Panc1 (cell line): Measurements from ENCODE around the gene CCDC183. TPM values are rescaled to one million over a fixed set of nuclear protein-coding genes. Genes with fewer than 3 reads are reported as not detected.

Experiments used
- ATAC-seq: fragments of 200-7000 bp; cut with Tn5 transposase; 2 replicates; pipeline ENCODE4 v1.9.1; 2020; ENCODE audit warnings: mild to moderate bottlenecking, moderate library complexity
- BruUV-seq: library from RNA; stranded (reverse); fragments of 400-500 nt; replicated peaks from 2 replicates; lab custom pipeline; 2021; lab: Mats Ljungman, UMichigan
- CTCF ChIA-PET: fragments of 300-600 bp; sonication (Branson Sonifier 250); formaldehyde crosslinking; loops from one replicate; lab custom pipeline; 2022; ENCODE audit warnings: antibody characterized with exemption; lab: Charles Lee
- POLR2A ChIA-PET: fragments of 300-600 bp; sonication (Branson Sonifier 250); formaldehyde crosslinking; loops from one replicate; lab custom pipeline; 2022; ENCODE audit warnings: antibody characterized with exemption; lab: Charles Lee
- DNase-seq: peaks from one replicate; pipeline ENCODE4 v3.0.0-alpha.2; 2010; ENCODE audit warnings: low read depth, low spot score
- H3K27ac ChIP-seq: 2 replicates; pipeline ENCODE4 v1.5.1; 2011; ENCODE audit warnings: mild to moderate bottlenecking, low read length, inconsistent platforms
- H3K27me3 ChIP-seq: fragments of 200-500 bp; sonication (Bioruptor generic); 2 replicates; pipeline ENCODE4 v1.6.0; 2014; ENCODE audit warnings: low read length, inconsistent platforms; ENCODE audit not compliant: control insufficient read depth, insufficient read depth
- H3K36me3 ChIP-seq: fragments of 200-500 bp; sonication (Bioruptor generic); 2 replicates; pipeline ENCODE4 v1.5.1; 2014; ENCODE audit warnings: inconsistent platforms, mild to moderate bottlenecking, low read length, moderate library complexity; ENCODE audit not compliant: control insufficient read depth, insufficient read depth
- H3K4me1 ChIP-seq: 2 replicates; pipeline ENCODE4 v1.5.1; 2011; ENCODE audit warnings: inconsistent platforms, mild to moderate bottlenecking, low read length, moderate library complexity; ENCODE audit not compliant: control insufficient read depth, insufficient read depth
- H3K4me3 ChIP-seq, 2 experiments: 2 replicates each; pipeline ENCODE4 v1.5.1; 2011 to 2012; ENCODE audit warnings: low read depth in 2 of 2, low read length in 2 of 2, mild to moderate bottlenecking in 2 of 2, inconsistent platforms in 1 of 2, moderate library complexity in 1 of 2
- H3K9me3 ChIP-seq: fragments of 200-500 bp; sonication (Bioruptor generic); 2 replicates; pipeline ENCODE4 v1.5.1; 2014; ENCODE audit warnings: low read depth, mild to moderate bottlenecking, inconsistent platforms, low read length, moderate library complexity; ENCODE audit not compliant: control insufficient read depth, insufficient read depth
- POLR2AphosphoS5 ChIP-seq: IDR thresholded peaks from 2 replicates; pipeline ENCODE4 v1.6.1; 2012; ENCODE audit warnings: mild to moderate bottlenecking, low read depth, low read length, moderate library complexity
- SIN3A ChIP-seq: IDR thresholded peaks from 2 replicates; pipeline ENCODE4 v1.6.1; 2012; ENCODE audit warnings: low read depth, mild to moderate bottlenecking, low read length, moderate library complexity, borderline replicate concordance; ENCODE audit not compliant: insufficient read depth
- TCF7L2 ChIP-seq: IDR thresholded peaks from 2 replicates; pipeline ENCODE4 v1.6.1; 2011; ENCODE audit warnings: mild to moderate bottlenecking, low read depth, low read length, inconsistent platforms
- in situ Hi-C: cut with HindIII; loops from 2 replicates; pipeline ENCODE4 v1.10.0; 2016; ENCODE audit warnings: low sequenced_read_pairs, low pct_unique_long_range_greater_than_20kb
- intact Hi-C: fragments of 100-400 bp; cut with micrococcal nuclease; formaldehyde crosslinking; loops from one replicate; pipeline ENCODE4 v1.10.0; 2022; ENCODE audit not compliant: unreplicated experiment
- total RNA-seq: library from RNA; stranded (reverse); gene quantifications from one replicate; pipeline ENCODE4 v1.2.1, GENCODE V29; 2021; ENCODE audit not compliant: unreplicated experiment
- TF ChIP-seq, protein P1 (sequence below): fragments of 450-650 bp; IDR thresholded peaks from 2 replicates; pipeline ENCODE4 v1.5.1; 2017; ENCODE audit warnings: mild to moderate bottlenecking
- TF ChIP-seq, protein P2 (sequence below), 2 experiments: IDR thresholded peaks; 2 replicates each; pipeline ENCODE4 v1.6.1; 2011 to 2012; ENCODE audit warnings: low read depth in 2 of 2, control low read depth in 1 of 2, low read length in 1 of 2, mild to moderate bottlenecking in 1 of 2, moderate library complexity in 1 of 2; ENCODE audit not compliant: insufficient read depth in 1 of 2

The CCDC183 gene
- total RNA-seq, 1 experiment from 2014 or later: 0.62 TPM

DNA sequence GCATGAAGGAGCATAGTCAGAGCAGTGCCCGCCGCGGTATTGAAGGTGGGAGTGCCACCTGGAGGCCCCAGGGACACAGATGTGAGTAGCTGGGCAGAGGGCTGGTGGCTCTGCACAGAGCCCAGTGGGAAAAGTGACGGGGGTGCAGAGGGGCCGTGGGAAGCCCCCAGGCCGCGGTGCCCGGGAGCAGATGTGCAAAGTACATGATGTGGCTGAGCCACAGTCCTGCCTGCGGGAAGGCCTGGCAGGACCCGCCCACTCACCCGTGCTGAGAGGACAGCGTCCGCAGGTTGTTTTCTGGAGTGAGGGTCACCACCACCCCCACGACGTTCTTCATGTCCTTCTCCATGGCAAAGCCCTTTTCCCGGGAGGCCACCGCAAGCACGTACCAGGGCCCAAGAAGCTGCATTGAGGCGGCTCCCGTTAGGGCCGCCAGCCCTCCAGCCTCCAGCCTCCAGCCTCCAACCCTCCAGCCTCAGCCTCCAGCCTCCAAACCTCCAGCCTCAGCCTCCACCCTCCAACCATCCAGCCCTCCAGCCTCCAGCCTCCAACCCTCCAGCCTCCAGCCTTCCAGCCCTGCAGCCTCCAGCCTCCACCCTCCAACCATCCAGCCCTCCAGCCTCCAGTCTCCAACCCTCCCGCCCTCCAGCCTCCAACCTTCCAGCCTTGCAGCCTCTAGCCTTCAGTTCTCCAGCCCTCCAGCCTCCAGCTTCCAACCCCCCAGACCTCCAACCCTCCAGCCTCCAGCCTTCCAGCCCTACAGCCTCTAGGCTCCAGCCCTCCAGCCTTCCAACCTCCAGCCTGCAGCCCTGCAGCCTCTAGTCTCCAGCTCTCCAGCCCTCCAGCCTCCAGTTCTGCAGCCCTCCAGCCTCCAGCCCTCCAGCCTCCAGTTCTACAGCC, 48.7 kb upstream of the CCDC183 start:
- in situ Hi-C loops: no loop called here
- no peak for ATAC-seq
- H3K36me3 ChIP-seq: no peaks in the 10 kb centered on the region
- H3K27ac ChIP-seq: no peak overlapping the region
- no peaks in the 10 kb centered on the region for H3K9me3 ChIP-seq
- ChIA-PET CTCF (no interaction called here), POLR2A (no interaction called here)
- TF ChIP-seq, protein P1, sequence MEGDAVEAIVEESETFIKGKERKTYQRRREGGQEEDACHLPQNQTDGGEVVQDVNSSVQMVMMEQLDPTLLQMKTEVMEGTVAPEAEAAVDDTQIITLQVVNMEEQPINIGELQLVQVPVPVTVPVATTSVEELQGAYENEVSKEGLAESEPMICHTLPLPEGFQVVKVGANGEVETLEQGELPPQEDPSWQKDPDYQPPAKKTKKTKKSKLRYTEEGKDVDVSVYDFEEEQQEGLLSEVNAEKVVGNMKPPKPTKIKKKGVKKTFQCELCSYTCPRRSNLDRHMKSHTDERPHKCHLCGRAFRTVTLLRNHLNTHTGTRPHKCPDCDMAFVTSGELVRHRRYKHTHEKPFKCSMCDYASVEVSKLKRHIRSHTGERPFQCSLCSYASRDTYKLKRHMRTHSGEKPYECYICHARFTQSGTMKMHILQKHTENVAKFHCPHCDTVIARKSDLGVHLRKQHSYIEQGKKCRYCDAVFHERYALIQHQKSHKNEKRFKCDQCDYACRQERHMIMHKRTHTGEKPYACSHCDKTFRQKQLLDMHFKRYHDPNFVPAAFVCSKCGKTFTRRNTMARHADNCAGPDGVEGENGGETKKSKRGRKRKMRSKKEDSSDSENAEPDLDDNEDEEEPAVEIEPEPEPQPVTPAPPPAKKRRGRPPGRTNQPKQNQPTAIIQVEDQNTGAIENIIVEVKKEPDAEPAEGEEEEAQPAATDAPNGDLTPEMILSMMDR: no peak
- TF ChIP-seq POLR2AphosphoS5 (no peak), TCF7L2 (no peak), SIN3A (no peak)
- TF ChIP-seq, protein P2, sequence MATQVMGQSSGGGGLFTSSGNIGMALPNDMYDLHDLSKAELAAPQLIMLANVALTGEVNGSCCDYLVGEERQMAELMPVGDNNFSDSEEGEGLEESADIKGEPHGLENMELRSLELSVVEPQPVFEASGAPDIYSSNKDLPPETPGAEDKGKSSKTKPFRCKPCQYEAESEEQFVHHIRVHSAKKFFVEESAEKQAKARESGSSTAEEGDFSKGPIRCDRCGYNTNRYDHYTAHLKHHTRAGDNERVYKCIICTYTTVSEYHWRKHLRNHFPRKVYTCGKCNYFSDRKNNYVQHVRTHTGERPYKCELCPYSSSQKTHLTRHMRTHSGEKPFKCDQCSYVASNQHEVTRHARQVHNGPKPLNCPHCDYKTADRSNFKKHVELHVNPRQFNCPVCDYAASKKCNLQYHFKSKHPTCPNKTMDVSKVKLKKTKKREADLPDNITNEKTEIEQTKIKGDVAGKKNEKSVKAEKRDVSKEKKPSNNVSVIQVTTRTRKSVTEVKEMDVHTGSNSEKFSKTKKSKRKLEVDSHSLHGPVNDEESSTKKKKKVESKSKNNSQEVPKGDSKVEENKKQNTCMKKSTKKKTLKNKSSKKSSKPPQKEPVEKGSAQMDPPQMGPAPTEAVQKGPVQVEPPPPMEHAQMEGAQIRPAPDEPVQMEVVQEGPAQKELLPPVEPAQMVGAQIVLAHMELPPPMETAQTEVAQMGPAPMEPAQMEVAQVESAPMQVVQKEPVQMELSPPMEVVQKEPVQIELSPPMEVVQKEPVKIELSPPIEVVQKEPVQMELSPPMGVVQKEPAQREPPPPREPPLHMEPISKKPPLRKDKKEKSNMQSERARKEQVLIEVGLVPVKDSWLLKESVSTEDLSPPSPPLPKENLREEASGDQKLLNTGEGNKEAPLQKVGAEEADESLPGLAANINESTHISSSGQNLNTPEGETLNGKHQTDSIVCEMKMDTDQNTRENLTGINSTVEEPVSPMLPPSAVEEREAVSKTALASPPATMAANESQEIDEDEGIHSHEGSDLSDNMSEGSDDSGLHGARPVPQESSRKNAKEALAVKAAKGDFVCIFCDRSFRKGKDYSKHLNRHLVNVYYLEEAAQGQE (IDR thresholded peaks at IDR 0.05; ENCODE audit: insufficient read depth in 1 of 2, low read depth in 2 of 2, low read length in 1 of 2): no peak
- no peaks in the 10 kb centered on the region for H3K27me3 ChIP-seq
- no peaks in the 10 kb centered on the region for H3K4me1 ChIP-seq
- H3K4me3 ChIP-seq: no peak overlapping the region
- intact Hi-C loops: no loop called here
- BruUV-seq: no TSS peak
- no peak for DNase-seq

DNA sequence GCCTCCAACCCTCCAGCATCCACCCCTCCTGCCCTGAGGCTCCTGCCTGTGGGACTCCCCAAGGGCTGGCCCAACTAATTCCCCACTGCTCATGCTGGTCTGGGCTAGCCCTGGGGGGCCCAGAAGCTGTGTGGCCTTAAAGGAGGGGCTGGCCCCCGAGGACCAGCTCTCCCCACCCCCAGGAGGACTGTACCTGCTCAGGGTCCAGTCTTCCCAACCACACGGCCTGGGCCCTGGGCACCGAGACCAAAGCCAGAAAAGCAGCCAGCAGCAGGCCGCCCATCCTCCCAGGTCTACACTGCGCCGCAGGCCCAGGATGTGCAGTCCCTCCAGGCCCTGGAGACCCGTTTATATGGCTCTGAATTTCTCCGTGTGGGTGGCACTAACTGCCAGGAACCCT, 47.9 kb upstream of the CCDC183 start, which contains the start of gene LCN6:
Gene LCN6, minus strand, starts transcription at position 325 of the 400 bp plus-strand sequence. Its CDS starts 42 bp downstream, at position 283.
- POLR2A ChIA-PET: no interaction called here
- BruUV-seq: no TSS peak
- ATAC-seq (no peak), DNase-seq (no peak)
- Histone ChIP-seq H3K36me3 (no peaks in the 10 kb centered on the region), H3K4me1 (no peaks in the 10 kb centered on the region), H3K4me3 (no peak within 1 kb of the TSS), H3K27ac (no peak within 1 kb of the TSS), H3K9me3 (no peaks in the 10 kb centered on the region), H3K27me3 (no peaks in the 10 kb centered on the region)
- in situ Hi-C loops (no loop called here), intact Hi-C loops (no loop called here)
- TF ChIP-seq SIN3A (no peak), POLR2AphosphoS5 (no peak), TCF7L2 (no peak)
- TF ChIP-seq, protein P1: no peak
- TF ChIP-seq, protein P2 (IDR thresholded peaks at IDR 0.05; ENCODE audit: insufficient read depth in 1 of 2, low read depth in 2 of 2, low read length in 1 of 2): no peak
- CTCF ChIA-PET: no interaction called here
